ENCODE results near the gene OBP2B. TPM values are rescaled to one million over a fixed set of nuclear protein-coding genes. Genes with fewer than 3 reads are reported as not detected.
"Not testable (repeated sequence)": the region's sequence is repeated elsewhere in the genome, so short reads cannot be mapped to it uniquely, and the experiment has no call there.

Gene OBP2B
- total RNA-seq, 1 donor from 2014 or later: not detected

DNA sequence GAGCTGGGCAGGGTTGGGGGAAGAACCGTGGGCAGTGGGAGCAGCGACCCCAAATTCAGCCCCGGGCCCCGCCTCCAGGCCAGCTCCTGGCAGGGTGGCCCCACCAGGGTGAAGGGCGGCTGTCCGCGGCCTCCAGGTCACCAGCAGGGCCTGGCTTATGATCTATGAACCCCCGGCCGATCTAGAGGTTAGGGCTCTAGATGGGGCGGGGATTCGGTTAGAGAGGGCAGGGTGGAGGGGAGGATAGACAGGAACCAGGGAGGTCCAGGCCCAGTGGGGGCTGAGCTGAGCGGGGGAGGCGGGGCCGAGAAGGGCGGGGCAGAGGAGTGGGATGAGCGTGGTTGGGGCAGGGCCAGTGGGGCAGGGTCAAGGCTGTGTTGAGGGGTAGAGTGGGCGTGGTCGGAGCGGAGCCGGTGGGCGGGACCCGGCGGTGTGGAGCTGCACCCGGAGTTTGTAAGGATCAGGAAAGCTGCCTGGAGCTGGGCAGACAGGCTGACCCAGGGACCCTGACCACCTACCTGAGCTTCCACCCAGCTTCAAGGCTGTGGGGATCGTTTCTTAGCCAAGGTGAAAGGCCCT is 29.3 kb upstream of the OBP2B start:
- DNase-seq: peak; percentile 60

DNA sequence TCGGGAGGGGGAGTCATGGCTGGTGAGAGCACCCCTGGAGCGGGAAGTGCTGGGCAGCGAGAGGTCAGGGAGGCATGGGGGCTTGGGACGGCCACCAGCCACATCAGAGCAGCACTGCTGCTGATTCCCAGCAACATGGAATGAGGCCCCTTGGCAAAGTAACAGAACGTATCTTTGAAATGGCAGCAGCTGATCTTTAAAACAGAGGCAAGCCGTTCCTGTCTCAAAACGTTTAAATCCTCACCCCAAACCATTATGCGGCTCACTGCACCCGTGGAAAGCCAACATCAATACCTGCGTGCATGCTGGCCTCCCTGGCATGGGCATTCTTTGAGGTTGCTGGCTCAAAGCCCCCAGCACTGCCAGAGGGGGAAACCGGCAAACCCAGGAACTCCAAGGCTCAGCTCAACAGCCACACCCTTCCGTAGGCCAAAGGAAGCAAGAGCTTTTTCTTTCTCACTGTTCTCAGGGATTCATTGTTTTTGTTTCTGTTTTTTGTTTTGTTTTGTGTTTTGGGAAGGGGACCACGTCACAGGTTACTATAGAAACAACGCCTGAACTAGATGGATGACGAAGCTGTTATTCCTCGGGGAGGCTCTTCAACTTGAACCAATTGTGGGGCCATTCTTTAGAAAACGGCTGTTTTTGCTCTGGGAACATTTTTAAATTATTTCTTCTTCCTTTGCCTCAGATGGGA is 28.1 kb upstream of the OBP2B start:
- DNase-seq: peak; percentile 82

DNA sequence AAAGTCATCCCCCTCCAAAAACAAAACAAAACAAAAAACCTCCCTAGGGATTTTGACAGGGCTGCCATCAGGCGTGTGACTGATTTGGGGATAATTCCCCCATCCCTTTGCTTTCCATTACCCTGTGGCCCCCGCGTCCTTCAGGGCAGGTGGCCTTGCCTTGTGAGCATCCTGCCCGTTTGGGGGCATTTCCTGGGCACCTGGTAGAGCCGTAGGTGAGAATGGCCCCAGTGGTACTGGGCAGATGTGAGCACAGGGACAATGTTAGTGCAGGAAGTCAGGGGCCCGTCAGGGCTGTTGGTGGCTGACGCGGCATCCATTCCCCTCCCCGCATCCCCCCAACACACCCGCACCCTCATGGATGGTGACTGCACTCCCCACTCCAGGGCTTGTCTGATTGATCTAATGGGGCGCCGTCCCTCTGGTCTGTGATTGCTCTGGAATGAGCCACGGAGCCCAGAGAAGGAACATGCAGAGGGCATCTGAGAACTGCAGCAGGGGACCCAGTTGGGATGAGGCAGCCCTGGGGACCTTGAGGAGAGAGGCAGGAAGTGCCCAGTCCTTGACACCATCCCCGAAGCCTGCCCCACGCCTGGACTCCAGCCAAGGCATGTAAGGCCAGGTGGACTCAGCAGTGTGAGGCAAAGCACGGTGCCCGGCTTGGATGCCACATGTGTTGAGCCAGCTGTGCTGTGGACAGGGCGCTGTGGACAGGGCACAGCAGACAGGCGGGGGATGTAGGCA is 27.4 kb upstream of the OBP2B start:
- peak; percentile 6 for DNase-seq

DNA sequence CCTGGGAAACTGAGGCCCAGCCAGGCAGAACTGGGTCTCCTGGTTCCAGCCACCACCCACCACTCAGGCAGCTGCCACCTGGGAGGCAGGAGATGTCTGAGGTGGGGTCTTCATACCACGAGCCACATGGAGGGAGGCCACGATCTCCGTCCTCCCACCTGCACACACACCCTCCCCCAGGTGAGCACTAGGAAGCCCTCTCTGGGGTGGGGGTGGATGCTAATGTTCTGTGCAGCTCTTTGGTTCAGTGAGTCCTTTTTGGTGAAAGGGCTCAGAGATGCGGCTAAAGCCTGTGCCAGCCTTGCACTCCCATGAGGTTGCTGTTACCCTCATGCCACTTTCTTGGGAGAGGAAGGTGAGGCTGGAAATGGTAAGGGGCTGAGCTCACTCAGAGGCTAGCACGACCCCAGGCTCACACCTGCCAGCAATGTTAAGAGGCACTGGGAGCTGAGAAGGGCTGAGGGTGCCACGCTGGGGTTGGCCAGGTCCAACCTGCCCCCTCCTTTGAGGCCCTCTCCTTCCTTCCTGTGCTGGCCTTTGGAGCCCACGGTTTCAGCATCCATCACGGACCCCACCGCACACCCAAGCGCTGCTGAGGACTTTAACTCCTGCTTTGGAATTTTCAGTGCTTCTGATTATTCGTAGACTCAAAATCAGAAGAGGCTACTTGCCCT is 26.6 kb upstream of the OBP2B start:
- DNase-seq: no peak

DNA sequence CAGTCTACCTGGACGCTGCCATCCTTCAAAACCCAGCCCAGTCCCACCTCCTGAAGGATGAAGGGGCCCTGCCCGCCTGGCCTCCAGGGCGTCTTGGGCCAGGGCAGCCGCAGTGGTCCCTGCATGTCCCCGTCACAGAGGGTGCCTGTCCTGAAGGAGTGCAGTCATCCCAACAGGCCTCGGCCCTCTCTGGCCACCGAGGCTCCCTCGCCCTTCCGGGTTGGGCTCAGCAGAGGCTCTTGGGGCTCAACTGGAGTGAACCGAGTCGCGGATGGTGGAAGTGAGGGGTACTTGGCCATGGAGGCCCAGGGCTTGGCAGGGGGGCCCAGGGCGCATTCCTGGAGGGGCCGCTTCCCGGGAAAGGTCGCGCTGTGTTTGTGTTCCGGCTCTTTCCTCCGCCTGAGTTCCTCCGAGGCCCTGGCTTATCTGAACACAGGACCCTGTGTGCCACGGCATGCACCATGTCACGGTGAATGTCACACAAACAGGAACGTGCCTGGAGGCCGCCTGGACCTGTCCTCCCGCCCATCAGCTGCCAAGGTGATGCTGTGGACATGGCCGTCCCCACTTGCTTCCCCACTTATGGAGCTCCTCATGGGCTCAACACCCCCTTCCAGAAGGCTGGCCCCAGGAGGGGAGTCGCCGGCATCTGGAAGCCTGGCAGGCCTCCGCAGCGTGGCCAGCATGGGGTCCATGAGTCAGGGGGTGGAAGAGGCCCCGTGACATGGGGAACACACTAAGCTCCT is 25.7 kb upstream of the OBP2B start:
- no peak for DNase-seq

DNA sequence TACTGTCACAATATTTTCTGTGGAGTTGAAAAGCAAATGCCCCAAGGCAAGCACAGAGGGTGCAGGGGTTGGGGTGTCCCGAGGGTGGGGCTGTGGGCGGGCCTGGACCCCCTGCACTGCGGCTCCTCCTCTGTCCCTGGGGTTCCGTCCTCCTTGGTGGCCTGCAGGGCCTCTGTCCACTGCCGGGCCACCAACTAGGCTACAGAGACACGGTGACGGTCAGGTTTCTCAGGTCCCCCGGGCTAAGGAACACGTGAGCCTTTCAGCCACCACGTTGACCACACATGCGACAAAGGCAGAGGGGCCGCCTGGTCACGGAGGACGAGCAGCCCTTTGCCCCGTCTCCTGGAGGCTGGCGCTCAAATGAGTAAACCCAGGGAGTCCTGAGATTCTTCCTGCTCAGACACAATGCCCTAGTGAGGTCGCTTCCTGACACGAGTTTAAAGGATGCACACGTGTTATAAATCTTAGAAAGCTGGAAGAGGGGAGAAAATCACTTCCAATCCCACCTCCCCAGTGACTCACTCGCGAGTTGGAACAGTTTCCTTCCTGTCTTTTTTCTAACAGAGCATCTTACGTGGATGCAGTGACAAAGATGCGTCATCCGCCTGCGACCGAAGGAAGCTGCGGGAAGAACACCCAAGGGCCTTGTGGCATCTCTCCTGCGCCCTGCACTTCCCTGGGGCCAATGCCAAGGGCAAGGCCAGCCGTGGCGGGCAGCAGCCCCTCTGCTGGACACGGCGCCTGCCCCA is 24.8 kb upstream of the OBP2B start:
- DNase-seq: peak; percentile 97

DNA sequence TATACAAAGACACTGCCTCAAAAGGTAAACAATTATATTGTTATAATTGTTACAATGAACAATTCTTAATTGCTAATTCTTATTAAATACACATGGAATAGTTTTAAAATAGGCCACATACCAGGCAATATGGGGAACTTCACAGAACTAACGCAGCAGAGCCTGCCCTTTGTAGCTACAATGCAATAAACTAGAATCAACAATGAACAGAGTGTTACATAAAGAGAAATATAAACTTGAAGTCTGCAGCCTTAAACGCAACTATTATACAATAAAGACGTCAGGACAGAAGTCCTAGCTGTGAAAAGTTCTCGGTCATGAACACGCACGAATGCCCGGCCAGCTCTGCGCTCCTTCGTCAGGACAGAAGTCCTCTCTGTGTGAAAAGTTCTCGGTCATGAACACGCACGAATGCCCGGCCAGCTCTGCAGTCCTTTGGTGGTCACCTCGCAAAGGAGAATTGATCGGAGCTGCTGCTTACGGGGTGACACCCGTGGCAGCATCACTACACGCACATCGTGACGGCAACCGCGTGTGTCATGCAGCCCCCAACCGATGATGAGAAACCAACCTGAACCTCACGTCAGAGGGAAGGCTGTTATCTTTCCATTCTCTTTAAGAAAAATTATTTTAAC is 23.0 kb upstream of the OBP2B start:
- DNase-seq: not testable (repeated sequence)

DNA sequence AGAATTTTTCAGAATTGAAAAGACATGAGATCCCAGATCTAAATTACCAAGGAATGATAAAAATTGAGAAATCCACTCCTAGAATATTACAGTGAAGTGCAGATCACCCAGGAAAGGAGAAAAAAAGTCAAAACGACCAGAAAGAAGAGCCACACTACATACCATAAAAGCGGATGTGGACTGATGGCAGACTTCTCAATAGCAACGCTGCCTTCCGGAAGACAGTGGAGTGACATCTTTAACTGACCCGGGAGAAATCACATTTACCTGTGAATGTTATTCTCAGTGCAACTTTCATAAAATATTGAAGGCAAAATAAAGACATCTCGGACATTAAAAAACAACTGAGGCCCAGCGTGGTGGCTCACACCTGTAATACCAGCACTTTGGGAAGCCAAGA is 21.5 kb upstream of the OBP2B start:
- DNase-seq: not testable (repeated sequence)

DNA sequence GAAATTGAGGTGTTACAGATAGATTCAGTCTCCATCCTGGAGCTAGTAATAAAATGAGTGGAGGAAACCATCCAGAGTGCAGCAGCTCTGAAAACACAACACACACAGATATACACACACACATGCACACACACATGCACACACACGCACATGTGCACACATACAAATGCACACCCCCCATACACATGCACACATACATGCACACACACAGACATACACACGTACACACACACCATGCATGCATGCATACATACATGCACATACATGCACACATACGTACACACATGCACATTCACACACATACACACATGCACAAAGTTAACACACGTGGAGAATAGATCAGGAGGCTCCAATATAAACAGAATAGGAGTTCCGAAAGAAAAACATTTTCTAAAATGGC is 21.0 kb upstream of the OBP2B start:
- no peak for DNase-seq

DNA sequence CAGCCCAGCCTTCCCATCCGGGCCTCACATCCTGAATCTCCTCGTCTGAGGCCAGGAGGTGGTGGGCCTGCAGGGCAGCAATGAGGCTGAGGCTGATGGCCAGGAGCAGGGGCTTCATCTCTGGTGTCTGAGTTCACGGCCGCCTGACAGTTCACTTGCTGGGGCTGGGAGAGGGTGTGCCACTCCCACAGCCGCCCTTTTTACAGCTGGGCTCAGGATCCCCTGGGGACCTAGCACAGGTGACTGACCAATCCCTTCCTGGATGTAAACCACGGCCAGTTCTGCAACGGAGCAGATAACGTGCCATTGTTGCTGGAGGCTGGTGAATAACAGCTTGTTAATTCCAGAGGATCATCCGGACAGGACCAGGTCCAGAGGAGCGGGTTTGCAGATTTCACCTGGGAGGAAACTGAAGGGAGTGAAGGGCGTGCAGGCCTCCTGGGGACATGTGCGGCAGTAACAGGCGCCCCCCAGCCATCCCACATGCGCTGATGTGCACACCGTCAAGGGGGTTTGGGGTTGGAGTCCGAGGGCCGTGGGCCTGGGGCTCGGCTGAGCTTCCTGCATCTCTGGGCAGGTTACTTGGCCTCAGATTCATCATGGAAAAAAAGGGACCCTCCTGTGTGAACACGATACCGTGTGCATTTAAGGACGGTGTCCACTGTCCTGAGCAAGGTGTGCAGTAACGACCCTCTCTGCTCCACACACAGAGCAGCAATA is 19.6 kb upstream of the OBP2B start:
- not testable (repeated sequence) for DNase-seq

DNA sequence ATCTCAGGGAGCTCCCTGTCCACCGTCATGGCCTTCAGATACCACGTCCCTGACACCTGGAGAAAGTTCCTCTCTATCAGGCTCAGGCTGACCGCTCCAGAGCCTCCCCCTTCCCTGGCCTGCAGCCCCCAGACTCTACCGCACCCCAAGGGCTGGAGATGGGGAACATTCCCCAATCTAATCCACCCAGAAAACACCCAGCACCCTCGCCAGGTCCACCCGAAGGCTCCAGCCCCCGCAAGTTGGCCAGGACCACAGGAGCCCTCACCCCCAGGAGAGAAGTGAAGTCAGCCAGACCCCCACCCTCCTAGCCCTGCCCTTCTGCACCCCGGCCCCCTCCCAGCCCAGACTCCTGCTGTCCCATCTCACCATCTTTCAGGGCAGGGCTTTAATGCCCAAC is 18.9 kb upstream of the OBP2B start:
- DNase-seq: not testable (repeated sequence)

DNA sequence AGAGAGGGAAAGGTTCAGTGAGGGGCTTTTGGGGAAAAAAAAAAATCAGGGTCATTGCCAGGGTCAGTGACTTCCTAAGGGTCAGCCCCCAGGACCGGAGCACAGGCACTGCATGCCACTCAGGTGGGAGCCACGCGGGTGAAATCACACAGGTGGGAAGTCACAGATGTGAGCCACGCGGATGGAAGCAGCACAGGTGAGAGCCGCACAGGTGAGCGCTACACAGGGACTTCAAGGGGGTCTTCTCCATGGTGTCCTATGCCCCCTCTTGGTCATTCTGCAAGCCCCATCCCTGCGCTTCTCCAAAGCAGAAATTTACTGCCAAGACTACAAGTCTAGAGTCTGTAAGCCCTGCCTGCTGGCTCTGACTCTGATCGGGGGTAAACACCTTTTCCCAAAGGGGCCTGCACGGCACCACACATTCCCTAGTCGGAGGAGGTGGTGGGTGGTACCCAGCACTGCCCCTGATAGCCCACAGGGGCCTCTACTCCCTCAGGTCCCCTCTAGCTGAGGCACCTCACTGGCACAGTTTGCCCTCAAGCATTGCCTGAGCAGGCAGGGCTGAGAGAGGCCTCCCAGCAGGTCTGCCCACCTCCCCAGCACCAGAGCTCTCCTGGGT is 18.3 kb upstream of the OBP2B start:
- no peak for DNase-seq

DNA sequence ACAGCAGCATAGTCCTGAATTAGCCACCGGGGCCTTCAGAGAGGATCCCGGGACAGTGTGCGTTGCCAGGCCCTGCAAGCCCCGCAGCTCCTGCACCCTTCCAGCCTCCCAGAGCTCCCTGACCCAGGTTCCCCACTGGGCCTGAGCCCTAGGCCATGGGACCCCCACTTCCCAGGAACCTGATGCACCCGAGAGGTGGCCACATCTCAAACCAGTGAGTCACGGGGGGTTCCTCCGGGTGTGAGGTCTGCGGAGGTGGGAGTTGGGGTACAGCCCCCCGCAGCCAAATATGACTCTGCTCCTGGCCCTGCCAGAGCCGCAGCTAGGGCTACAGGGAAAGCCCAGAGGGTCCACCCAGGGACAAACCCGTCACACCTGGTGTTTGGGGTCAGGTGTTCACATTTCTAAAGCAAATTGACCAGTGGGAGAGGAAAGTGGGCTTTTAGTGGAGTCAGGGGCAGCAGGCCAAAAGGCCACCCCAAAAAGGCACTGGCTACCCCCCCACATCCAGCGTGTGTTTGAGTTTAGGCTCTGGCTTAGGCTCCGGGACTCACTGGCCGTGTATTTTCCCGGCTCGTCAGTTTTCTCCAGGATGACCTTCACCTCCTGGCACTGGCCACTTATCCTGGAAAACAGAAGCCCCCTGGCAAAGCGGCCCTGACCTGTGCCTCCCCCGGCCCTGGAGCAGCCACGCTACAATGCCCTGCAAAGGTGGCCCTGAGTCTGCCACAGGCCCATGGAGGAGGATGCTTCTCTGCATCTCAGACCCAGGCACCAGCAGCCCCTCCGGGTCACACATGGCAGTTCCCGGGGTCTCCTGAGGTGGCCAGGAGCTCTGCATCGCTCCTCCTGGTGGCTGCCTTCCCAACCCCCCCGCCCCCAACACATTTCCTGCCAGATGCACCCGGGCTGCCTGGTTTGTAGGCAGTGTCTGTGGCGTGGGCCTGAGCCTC is 17.4 kb upstream of the OBP2B start:
- no peak for DNase-seq

DNA sequence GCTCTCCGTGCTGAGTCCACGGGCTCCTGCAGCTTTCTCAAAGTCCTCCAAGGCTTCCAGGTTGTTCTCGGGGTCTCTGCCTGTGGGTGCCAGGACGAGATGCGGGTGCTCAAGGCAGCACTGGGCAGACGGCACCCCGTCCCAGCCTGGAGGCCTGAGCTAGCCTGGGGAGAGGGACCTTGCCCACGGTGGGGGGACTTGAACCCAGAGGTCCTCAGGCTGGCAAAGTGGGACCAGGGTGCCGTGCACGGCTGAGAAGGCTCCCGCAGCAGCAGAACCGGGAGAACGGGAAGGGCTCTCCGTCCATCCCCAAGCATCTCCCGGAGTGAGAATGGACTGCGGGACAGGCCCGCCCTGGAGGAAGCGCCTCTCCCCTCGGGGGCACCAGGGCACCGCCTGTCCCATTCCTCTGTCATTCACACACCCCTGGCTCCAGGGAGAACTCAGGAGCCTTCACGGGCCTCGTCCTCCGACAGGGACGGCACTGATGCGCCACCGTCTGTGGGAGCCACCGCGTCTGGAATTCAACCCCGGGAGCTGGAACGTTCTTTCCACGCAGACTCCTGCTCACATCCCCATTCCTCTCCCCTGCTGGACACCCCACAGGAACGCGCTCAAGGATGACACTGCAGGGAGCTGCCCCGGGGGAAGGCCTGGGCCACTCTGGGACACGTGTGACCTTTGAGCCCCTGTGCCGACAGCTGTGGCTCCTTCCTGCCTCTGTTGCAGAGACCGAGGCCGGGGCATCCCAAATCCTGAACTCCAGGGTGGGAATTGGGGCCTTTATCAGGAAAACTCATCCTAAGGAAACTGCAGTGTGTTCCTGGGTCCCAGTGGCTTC is 16.3 kb upstream of the OBP2B start:
- DNase-seq: no peak

DNA sequence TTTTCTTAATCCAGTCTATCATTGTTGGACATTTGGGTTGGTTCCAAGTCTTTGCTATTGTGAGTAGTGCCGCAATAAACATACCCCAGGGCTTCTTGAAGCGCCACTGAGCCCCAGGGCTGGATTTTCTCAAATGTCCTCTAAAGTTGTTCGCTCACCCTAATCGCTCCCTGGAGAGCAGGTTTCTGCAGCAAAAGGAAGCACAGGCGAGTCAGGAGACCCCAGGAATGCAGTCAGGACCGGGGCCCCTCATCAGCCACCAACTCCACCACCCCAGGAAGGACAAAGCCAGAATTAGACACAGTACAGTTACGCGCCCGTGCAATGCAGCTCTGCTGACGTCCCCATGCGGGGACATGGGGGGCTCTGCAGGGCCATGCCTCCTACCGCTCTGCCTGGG is 15.7 kb upstream of the OBP2B start:
- DNase-seq: no peak

DNA sequence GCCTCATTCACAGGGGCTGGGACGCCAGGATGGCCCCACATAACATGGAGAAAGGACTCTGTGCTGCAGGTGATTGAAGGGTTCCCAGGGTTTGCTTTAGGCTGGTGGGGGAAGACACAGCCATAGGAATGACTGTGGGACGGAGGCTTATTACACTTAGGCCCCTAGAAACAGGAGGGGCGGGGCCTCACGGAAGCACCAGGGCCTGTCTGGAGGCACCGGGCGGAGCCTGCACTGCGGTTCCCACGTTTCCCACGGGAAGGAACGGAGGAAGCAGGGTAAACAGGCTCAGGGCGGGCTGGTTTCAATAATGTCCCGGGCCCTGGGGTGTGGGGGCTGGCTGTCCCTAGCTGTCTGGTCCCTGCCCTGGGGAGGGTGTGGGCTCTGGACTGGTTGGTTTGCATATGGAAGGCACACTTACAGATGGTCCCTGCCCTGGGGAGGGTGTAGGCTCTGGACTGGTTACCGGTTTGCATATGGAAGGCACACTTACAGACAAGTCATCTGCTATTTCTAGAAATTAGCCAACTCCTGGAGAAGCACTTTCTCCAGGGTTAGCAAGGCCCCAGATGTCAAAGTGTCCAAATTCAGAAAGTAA is 14.2 kb upstream of the OBP2B start:
- DNase-seq: not testable (repeated sequence)

DNA sequence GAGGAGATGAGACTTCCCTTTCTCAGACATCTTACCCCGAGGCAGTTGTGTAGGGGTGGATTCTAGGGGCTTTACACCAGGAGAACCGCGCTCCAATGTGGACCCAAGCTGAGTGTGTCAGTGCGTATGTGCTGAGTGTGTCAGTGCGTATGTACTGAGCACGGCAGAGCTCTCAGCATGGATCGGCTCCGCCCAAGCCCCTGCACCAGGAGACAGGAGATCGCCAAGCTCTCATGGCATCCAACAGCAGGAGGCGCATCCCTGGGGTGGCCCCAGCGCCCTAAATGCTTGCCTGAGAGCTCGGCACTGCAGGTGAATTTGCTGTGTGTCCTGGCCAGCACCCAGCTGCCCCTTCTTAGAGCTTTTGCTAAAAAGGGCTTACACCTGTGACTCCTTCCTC is 12.9 kb upstream of the OBP2B start:
- DNase-seq: not testable (repeated sequence)
